ENCODE measurements around the gene YBX2.

The YBX2 gene

DNA sequence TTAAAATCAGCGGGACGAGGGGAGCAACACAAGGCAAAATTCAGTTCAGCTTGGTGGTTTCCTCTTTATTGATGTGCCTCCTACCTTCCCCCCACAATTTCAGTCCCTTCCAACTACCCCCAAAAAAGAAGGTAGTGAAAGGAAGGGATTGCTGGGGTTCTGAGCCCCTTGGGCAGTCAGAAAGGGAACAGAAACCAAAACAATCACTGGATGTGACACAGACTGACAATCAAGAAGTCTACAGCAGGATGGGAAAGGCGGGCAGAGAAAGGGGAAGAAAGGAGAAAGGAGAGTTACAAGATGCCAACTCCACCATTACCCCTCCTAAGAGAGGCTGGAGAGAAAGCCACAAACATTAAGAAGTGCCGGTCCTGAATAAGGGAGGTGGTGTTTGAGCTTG, 54.1 kb downstream of the YBX2 start:
- 74% methylated on average over 3 of the region's 4 CpGs for WGBS
- no peak overlapping the region for H3K9ac ChIP-seq (ENCODE audit: low read depth, low read length)
- peaks cover 42% of the 10 kb centered on the region for H3K36me3 ChIP-seq (ENCODE audit: insufficient read depth, low read length)
- H3K4me1 ChIP-seq (ENCODE audit: insufficient read depth, low read length), result peaks cover 20% of the 10 kb centered on the region
- H3K27me3 ChIP-seq (ENCODE audit: insufficient read depth, low read length), result no peaks in the 10 kb centered on the region
- no peak overlapping the region; the same call in 1 of the 2 replicates for H3K27ac ChIP-seq (ENCODE audit: low read depth, low read length)
- H3K9me3 ChIP-seq (ENCODE audit: insufficient read depth, low read depth, low read length), result no peaks in the 10 kb centered on the region
- H3K4me3 ChIP-seq (ENCODE audit: low read length), result peak overlapping the region; percentile 41

DNA sequence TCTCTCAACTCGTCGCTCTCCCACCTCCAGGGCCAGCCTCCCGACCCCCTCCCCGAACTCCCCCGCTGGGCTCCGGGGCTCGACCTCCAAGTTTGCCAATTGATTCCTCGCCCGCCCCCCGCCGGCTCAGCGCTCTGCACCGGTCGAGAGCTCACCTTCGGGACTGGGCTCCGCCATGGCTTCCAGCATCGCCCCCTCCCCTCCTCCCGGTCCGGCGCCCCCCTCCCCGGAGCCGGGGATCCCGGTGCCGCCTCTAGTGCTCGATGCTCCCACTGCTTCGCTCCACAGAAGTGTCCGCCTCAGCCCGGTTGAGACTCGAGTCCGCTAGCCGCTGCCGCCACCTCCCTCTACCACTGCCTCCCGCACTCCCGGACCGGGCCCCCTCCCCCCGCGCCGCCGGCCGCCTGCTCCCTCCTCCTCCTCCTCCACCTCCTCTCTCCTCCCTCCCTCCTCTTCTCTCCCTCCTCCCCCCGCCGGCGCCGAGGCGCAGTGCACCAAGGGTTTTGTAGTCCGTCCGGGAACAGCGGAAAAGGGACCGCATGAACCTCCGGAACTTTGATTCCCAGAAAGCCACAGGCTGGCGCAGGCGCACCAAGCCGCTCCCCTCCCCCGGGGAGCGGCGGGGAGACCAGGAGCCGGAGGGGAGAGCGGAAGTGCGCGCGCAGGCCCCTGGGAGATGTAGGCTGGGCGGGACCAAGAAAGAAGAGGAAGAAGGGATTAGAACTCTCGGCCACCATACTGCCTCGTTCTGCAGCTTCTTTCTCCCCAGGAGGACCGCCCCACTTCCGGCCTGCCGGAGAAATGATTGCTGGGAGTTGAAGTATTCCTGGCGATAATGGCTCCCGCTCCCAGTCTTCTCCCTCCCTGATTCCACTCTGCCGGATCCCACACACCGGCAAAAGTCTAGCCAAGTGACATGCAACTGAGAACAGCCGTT, 55.1 kb downstream of the YBX2 start, which contains the start of gene PHF23:
Gene PHF23 (minus strand): TSS at position 367 of the 937 bp plus-strand sequence. CDS start 178 bp downstream, at position 189.
- Histone ChIP-seq H3K9me3 (ENCODE audit: insufficient read depth, low read depth, low read length) (no peaks in the 10 kb centered on the region), H3K27ac (ENCODE audit: low read depth, low read length) (peak within 1 kb of the TSS; percentile 76), H3K4me3 (ENCODE audit: low read length) (peak within 1 kb of the TSS; percentile 80), H3K36me3 (ENCODE audit: insufficient read depth, low read length) (peaks cover 44% of the 10 kb centered on the region), H3K9ac (ENCODE audit: low read depth, low read length) (peak within 1 kb of the TSS; percentile 84), H3K27me3 (ENCODE audit: insufficient read depth, low read length) (no peaks in the 10 kb centered on the region), H3K4me1 (ENCODE audit: insufficient read depth, low read length) (peaks cover 20% of the 10 kb centered on the region)
- WGBS, result under 1% methylated on average over 68 of the region's 72 CpGs

DNA sequence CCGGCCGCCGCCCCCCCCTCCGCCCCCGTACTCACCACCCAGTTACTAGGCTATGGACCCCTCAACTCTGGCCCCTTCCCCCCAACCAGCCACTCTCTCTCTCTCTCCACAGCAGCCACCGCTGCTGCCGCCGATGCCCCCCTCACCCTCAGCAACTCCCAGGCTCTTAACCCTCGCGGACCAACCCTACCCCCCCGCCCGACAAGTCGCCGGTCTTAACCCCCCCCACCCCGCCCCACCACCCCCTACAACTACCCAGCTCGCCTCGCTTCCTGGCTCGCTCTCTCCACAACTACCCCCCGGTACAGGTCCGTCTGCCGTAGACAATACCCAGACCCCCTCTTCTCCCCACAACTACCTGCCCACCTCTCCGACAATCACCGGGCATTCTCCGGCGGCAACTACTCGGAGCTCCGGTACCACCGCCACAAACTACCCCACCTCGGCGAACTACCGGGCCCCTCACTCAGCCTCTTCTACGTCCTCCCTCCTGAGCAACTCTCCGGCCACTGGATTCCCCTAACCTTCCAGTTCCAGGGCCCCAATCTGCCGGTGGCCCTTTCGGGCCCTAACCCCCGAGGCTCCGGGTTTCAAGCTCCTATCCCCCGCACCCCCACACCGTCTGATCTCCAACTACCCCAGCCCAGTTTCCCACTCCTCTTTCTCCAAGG, 55.9 kb downstream of the YBX2 start:
- Histone ChIP-seq H3K9ac (ENCODE audit: low read depth, low read length) (peak overlapping the region; percentile 84), H3K27ac (ENCODE audit: low read depth, low read length) (peak overlapping the region; percentile 76), H3K4me3 (ENCODE audit: low read length) (peak overlapping the region; percentile 80), H3K36me3 (ENCODE audit: insufficient read depth, low read length) (peaks cover 39% of the 10 kb centered on the region), H3K27me3 (ENCODE audit: insufficient read depth, low read length) (no peaks in the 10 kb centered on the region), H3K9me3 (ENCODE audit: insufficient read depth, low read depth, low read length) (no peaks in the 10 kb centered on the region), H3K4me1 (ENCODE audit: insufficient read depth, low read length) (peaks cover 20% of the 10 kb centered on the region)
- under 1% methylated on average over 30 of the region's 39 CpGs for WGBS

All from HUES64 (cell line).